Keratinocyte (primary cell): Measurements from ENCODE around the gene APP.

Experiments
- CTCF ChIP-seq, 3 experiments: IDR thresholded peaks in 1 of 3; conservative IDR thresholded peaks in 1 of 3; optimal IDR thresholded peaks in 1 of 3; 2 replicates in 2 of 3; 3 replicates in 1 of 3; pipeline versions ENCODE3 to v1.5.1; 2011; ENCODE audit warnings: low read length in 3 of 3, mild to moderate bottlenecking in 3 of 3, moderate library complexity in 2 of 3, control low read depth in 1 of 3, inconsistent platforms in 1 of 3; ENCODE audit not compliant: insufficient read depth in 2 of 3; ENCODE audit errors: extremely low read depth in 1 of 3
- EZH2 ChIP-seq: IDR thresholded peaks from one replicate; pipeline ENCODE4 v1.6.1; 2012; ENCODE audit warnings: inconsistent platforms, mild to moderate bottlenecking, low read length, moderate library complexity

- TF ChIP-seq CTCF (optimal IDR thresholded peaks at IDR 0.05 in 1 of 3, IDR thresholded peaks at IDR 0.05 in 1 of 3, conservative IDR thresholded peaks at IDR 0.05 in 1 of 3; ENCODE audit: extremely low read depth in 1 of 3, insufficient read depth in 2 of 3, low read length in 3 of 3) = no peak
- TF ChIP-seq EZH2 = no peak
These were observed 244.6 kb downstream of the APP start for GRCh38 chr21:25925936-25926335.
